ENCODE results near the gene SNRNP25.

SNRNP25 gene

DNA sequence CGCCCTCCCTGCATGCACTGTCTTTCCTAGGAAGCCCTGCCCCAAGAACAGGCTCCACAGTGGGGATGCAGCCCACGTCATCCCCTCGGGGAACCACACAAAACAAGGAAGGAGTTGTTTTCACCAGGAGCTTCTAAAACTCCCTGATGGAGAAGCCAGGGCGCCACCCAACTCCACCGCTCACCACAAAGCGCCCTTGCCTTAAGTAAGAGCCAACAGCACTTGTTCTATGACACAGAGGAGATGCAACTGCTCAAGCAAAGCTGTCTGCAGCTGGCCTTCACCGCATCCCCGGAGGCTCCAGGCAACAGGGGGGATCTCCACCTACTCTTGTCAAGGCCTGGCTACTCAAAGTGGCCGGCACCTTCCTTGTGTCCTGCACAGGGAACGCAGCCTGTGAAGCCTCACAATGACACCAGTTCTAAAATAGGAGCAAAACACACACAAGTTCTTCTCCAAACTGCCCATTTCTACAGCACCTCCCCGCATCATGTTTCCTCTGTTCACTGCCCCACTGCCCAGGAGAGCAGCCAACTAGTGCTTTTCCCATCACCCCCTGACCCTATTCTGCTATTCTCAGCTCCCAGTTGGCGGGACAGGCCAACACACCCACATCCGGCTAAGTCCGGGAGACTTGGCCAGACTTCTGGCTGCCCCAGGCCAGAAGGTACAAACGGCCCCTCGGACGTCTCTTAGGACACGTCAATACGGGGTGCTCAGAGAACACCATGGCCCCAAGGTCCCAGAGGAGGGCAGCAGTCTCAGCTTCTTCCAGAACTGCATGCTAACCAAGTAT lies 48.6 kb downstream of the SNRNP25 start:
- no peak overlapping the region for H2AFZ ChIP-seq (ENCODE audit: low read length)
- H3K9me2 ChIP-seq (ENCODE audit: low read depth, low read length), result no peaks in the 10 kb centered on the region
- H3K27ac ChIP-seq (ENCODE audit: low read depth, low read length, poor library complexity, severe bottlenecking), result no peak overlapping the region
- no peaks in the 10 kb centered on the region for H3F3A ChIP-seq (ENCODE audit: insufficient read depth, low read length)
- H3K9ac ChIP-seq (ENCODE audit: low read length), result no peak overlapping the region
- H4K20me1 ChIP-seq (ENCODE audit: insufficient read depth, low read length), result no peaks in the 10 kb centered on the region
- no peak overlapping the region for H3K4me2 ChIP-seq (ENCODE audit: low read length)
- H3K4me1 ChIP-seq (ENCODE audit: insufficient read depth, low read length, severe bottlenecking), result no peaks in the 10 kb centered on the region
- H3K27me3 ChIP-seq (ENCODE audit: insufficient read depth, low read length), result no peaks in the 10 kb centered on the region
- H3K9me3 ChIP-seq (ENCODE audit: low read length), result no peaks in the 10 kb centered on the region
- TF ChIP-seq, protein P1, sequence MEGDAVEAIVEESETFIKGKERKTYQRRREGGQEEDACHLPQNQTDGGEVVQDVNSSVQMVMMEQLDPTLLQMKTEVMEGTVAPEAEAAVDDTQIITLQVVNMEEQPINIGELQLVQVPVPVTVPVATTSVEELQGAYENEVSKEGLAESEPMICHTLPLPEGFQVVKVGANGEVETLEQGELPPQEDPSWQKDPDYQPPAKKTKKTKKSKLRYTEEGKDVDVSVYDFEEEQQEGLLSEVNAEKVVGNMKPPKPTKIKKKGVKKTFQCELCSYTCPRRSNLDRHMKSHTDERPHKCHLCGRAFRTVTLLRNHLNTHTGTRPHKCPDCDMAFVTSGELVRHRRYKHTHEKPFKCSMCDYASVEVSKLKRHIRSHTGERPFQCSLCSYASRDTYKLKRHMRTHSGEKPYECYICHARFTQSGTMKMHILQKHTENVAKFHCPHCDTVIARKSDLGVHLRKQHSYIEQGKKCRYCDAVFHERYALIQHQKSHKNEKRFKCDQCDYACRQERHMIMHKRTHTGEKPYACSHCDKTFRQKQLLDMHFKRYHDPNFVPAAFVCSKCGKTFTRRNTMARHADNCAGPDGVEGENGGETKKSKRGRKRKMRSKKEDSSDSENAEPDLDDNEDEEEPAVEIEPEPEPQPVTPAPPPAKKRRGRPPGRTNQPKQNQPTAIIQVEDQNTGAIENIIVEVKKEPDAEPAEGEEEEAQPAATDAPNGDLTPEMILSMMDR (IDR thresholded peaks at IDR 0.05; ENCODE audit: low read length), result no peak
- TF ChIP-seq EZH2 (IDR thresholded peaks at IDR 0.05; ENCODE audit: borderline replicate concordance, low read length), result no peak
- no peak overlapping the region for H3K4me3 ChIP-seq (ENCODE audit: low read depth, low read length, poor library complexity, severe bottlenecking)
- no peaks in the 10 kb centered on the region for H3K79me2 ChIP-seq (ENCODE audit: insufficient read depth, low read length)
- peaks cover 7% of the 10 kb centered on the region; the same call in 1 of the 2 replicates for H3K36me3 ChIP-seq (ENCODE audit: insufficient read depth, low read length)

DNA sequence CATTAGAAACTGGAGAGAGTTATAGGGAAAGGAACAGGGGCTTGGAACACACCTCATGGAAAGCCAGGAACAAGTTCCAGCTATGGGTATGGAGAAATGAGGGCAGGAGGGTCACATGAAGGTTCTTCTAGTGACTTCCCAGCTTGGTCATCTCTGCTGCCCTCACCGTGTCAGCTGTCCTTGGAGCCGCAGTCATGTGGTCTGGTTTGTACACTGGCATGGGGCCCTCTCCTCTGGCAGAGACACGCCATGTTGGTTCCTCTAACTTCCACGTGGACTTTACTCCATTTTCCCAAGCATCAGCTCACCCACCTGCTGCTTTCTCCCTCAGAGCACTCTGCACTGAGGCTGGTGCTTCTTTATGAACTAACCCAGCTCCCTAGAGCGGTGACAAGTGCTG lies 50.7 kb downstream of the SNRNP25 start:
- H3K4me3 ChIP-seq (ENCODE audit: low read depth, low read length, poor library complexity, severe bottlenecking), result no peak overlapping the region
- no peaks in the 10 kb centered on the region for H3K4me1 ChIP-seq (ENCODE audit: insufficient read depth, low read length, severe bottlenecking)
- no peak overlapping the region for H3K27ac ChIP-seq (ENCODE audit: low read depth, low read length, poor library complexity, severe bottlenecking)
- H3F3A ChIP-seq (ENCODE audit: insufficient read depth, low read length), result no peaks in the 10 kb centered on the region
- TF ChIP-seq, protein P1 (IDR thresholded peaks at IDR 0.05; ENCODE audit: low read length), result no peak
- no peak for TF ChIP-seq EZH2 (IDR thresholded peaks at IDR 0.05; ENCODE audit: borderline replicate concordance, low read length)
- H3K79me2 ChIP-seq (ENCODE audit: insufficient read depth, low read length), result no peaks in the 10 kb centered on the region
- H3K9me3 ChIP-seq (ENCODE audit: low read length), result no peaks in the 10 kb centered on the region
- H3K36me3 ChIP-seq (ENCODE audit: insufficient read depth, low read length), result peaks cover 3% of the 10 kb centered on the region; the same call in 1 of the 2 replicates
- no peak overlapping the region for H3K4me2 ChIP-seq (ENCODE audit: low read length)
- H4K20me1 ChIP-seq (ENCODE audit: insufficient read depth, low read length), result no peaks in the 10 kb centered on the region
- H3K27me3 ChIP-seq (ENCODE audit: insufficient read depth, low read length), result no peaks in the 10 kb centered on the region
- no peak overlapping the region for H2AFZ ChIP-seq (ENCODE audit: low read length)
- no peaks in the 10 kb centered on the region for H3K9me2 ChIP-seq (ENCODE audit: low read depth, low read length)
- no peak overlapping the region for H3K9ac ChIP-seq (ENCODE audit: low read length)

DNA sequence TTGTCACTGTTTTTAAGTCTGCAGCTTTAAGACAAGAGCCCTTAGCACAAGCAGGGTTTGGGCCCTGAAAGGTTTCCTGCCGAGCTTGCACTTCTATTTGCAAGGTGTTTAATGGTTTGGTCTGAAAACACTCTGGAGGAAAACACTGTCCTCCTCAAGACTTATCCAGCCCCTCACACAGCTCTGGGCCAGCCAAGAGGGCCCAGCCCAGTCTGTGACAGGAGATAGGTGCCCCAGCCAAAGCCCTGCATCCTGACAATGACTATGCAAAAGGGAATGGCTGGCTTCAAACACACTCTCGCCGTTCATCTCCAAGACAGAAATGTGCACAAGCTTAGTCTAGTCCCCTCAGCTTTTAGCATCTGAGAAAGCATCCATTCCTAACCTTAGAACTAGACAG lies 51.3 kb downstream of the SNRNP25 start:
- Histone ChIP-seq H4K20me1 (ENCODE audit: insufficient read depth, low read length) (no peaks in the 10 kb centered on the region), H3K9ac (ENCODE audit: low read length) (no peak overlapping the region), H3K4me1 (ENCODE audit: insufficient read depth, low read length, severe bottlenecking) (no peaks in the 10 kb centered on the region), H3K27ac (ENCODE audit: low read depth, low read length, poor library complexity, severe bottlenecking) (no peak overlapping the region), H3K9me2 (ENCODE audit: low read depth, low read length) (no peaks in the 10 kb centered on the region), H3K79me2 (ENCODE audit: insufficient read depth, low read length) (no peaks in the 10 kb centered on the region), H3K4me3 (ENCODE audit: low read depth, low read length, poor library complexity, severe bottlenecking) (no peak overlapping the region), H2AFZ (ENCODE audit: low read length) (no peak overlapping the region), H3K36me3 (ENCODE audit: insufficient read depth, low read length) (peaks cover 7% of the 10 kb centered on the region; the same call in 1 of the 2 replicates), H3K9me3 (ENCODE audit: low read length) (no peaks in the 10 kb centered on the region), H3K4me2 (ENCODE audit: low read length) (no peak overlapping the region), H3K27me3 (ENCODE audit: insufficient read depth, low read length) (no peaks in the 10 kb centered on the region), H3F3A (ENCODE audit: insufficient read depth, low read length) (no peaks in the 10 kb centered on the region)
- no peak for TF ChIP-seq EZH2 (IDR thresholded peaks at IDR 0.05; ENCODE audit: borderline replicate concordance, low read length)
- TF ChIP-seq, protein P1 (IDR thresholded peaks at IDR 0.05; ENCODE audit: low read length), result no peak
